ENCODE data around the gene ARHGEF40.

- TF ChIP-seq POLR2AphosphoS5 (IDR thresholded peaks at IDR 0.05): no peak
- TF ChIP-seq CTCF (IDR thresholded peaks at IDR 0.05): no peak
- no peak for TF ChIP-seq POLR2A (IDR thresholded peaks at IDR 0.05)
Observed at GRCh38 chr14:21023817-21024584, 46.1 kb upstream of the ARHGEF40 start.
